Astrocyte of the spinal cord (primary cell): ENCODE data around the gene CCDC71L.
A peak's percentile ranks its signal among the peaks of the same experiment; 100 is the strongest.

Source experiments
- DNase-seq: peaks from one replicate; pipeline ENCODE4 v3.0.0; 2011; ENCODE audit warnings: low read depth, low spot score
- H3K4me3 ChIP-seq: 2 replicates; pipeline ENCODE4 v1.5.1; 2011; ENCODE audit warnings: low read depth, mild to moderate bottlenecking, low read length, moderate library complexity
- CTCF ChIP-seq: IDR thresholded peaks from 2 replicates; pipeline ENCODE4 v1.5.1; 2012; ENCODE audit warnings: low read depth, mild to moderate bottlenecking, low read length, inconsistent platforms
- in situ Hi-C: cut with HindIII; loops from 2 replicates; pipeline ENCODE4 v1.10.0; 2017; ENCODE audit warnings: low sequenced_read_pairs

CCDC71L gene

GRCh38 chr7:106618480-106618879 is 42.5 kb downstream of the CCDC71L start:
- peak; percentile 50 for DNase-seq
- in situ Hi-C loops, result no loop called here
- H3K4me3 ChIP-seq, result no peak overlapping the region
- no peak for TF ChIP-seq CTCF

GRCh38 chr7:106617860-106618259 is 43.1 kb downstream of the CCDC71L start:
- TF ChIP-seq CTCF, result no peak
- no peak for DNase-seq
- in situ Hi-C loops, result no loop called here
- H3K4me3 ChIP-seq, result no peak overlapping the region

- H3K4me3 ChIP-seq, result no peak overlapping the region
- in situ Hi-C loops, result no loop called here
- no peak for DNase-seq
- TF ChIP-seq CTCF, result no peak
Observed at GRCh38 chr7:106616708-106617051, 44.3 kb downstream of the CCDC71L start.

GRCh38 chr7:106615808-106616707 is 44.9 kb downstream of the CCDC71L start:
- H3K4me3 ChIP-seq, result no peak overlapping the region
- DNase-seq, result no peak
- in situ Hi-C loops, result no loop called here
- TF ChIP-seq CTCF, result no peak

- in situ Hi-C loops, result no loop called here
- TF ChIP-seq CTCF, result no peak
- H3K4me3 ChIP-seq, result no peak overlapping the region
- no peak for DNase-seq
Observed at GRCh38 chr7:106614751-106615150, 46.2 kb downstream of the CCDC71L start.

- H3K4me3 ChIP-seq, result no peak overlapping the region
- peak; percentile 13 for DNase-seq
- no peak for TF ChIP-seq CTCF
- in situ Hi-C loops, result no loop called here
Observed at GRCh38 chr7:106613848-106614560, 47.0 kb downstream of the CCDC71L start.
